Renal cortical epithelial cell (primary cell): Measurements from ENCODE around the gene PCDHB5. TPM values are rescaled to one million over a fixed set of nuclear protein-coding genes. Genes with fewer than 3 reads are reported as not detected.
"Not testable (repeated sequence)": the region's sequence is repeated elsewhere in the genome, so short reads cannot be mapped to it uniquely, and the experiment has no call there.

ENCODE experiments used
- DNase-seq: peaks from one replicate; pipeline ENCODE4 v3.0.0-alpha.2; 2011; ENCODE audit warnings: low read depth
- total RNA-seq: library from RNA; depleted of rRNA; stranded (reverse); fragments of >200 nt; gene quantifications from 2 replicates; pipeline ENCODE4 v1.2.3, GENCODE V29; 2014

The PCDHB5 gene
- 0.35 and 10.0 TPM in 2 replicates for total RNA-seq

DNA sequence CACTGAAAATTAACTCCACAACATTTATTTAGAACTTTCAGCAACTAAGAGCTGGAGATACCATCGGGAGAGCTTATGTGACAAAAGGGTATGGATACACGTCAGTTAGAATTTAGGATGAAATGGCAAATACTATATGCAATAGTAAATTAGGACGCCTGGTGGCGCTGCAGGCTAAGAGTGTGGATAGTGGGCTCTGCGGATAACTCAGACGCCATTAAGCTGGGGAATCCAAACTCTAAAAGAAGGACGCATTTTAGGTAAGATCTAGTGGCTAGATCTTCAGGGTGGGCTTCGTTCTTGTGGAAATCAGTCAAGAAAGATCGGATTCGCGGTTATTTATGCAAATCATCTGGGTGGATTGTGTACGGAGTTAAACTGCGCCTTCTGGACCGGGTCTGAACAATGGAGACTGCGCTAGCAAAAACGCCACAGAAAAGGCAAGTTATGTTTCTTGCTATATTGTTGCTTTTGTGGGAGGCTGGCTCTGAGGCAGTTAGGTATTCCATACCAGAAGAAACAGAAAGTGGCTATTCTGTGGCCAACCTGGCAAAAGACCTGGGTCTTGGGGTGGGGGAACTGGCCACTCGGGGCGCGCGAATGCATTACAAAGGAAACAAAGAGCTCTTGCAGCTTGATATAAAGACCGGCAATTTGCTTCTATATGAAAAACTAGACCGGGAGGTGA, at the start of gene PCDHB5:
TSS of gene PCDHB5 (plus strand) at position 177 of the 688 bp plus-strand sequence. CDS start at position 406, 229 bp downstream.
- no peak for DNase-seq

DNA sequence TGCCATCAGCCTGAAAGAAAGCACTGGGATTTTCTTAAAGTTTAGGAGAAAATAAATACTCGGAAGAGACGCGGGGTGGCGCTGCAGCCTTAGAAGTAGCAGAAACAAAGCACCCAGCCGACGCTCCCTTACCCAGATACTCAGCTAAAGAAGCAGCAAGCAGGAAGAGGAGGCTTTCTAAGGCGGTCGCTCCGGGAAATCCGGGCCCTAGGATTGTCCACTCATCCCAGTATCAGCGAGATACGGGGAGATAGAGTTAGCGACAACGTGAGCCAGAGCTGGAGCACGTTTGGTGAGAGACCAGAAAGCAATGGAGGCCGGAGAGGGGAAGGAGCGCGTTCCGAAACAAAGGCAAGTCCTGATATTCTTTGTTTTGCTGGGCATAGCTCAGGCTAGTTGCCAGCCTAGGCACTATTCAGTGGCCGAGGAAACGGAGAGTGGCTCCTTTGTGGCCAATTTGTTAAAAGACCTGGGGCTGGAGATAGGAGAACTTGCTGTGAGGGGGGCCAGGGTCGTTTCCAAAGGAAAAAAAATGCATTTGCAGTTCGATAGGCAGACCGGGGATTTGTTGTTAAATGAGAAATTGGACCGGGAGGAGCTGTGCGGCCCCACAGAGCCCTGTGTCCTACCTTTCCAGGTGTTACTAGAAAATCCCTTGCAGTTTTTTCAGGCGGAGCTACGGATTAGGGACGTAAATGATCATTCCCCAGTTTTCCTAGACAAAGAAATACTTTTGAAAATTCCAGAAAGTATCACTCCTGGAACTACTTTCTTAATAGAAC, 40.3 kb upstream of the PCDHB5 start, which contains the start of gene PCDHB2:
TSS of gene PCDHB2 (plus strand) at position 135 of the 782 bp plus-strand sequence. CDS start at position 311, 176 bp downstream.
- DNase-seq: peak; percentile 5

DNA sequence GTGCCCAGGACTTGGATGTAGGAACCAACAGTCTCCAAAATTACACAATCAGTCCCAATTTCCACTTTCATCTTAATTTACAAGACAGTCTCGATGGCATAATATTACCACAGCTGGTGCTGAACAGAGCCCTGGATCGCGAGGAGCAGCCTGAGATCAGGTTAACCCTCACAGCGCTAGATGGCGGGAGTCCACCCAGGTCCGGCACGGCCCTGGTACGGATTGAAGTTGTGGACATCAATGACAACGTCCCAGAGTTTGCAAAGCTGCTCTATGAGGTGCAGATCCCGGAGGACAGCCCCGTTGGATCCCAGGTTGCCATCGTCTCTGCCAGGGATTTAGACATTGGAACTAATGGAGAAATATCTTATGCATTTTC, 39.8 kb upstream of the PCDHB5 start:
- DNase-seq: no peak

DNA sequence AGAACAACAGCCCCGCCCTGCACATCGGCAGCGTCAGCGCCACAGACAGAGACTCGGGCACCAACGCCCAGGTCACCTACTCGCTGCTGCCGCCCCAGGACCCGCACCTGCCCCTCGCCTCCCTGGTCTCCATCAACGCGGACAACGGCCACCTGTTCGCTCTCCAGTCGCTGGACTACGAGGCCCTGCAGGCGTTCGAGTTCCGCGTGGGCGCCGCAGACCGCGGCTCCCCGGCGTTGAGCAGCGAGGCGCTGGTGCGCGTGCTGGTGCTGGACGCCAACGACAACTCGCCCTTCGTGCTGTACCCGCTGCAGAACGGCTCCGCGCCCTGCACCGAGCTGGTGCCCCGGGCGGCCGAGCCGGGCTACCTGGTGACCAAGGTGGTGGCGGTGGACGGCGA, 38.8 kb upstream of the PCDHB5 start:
- DNase-seq: not testable (repeated sequence)

DNA sequence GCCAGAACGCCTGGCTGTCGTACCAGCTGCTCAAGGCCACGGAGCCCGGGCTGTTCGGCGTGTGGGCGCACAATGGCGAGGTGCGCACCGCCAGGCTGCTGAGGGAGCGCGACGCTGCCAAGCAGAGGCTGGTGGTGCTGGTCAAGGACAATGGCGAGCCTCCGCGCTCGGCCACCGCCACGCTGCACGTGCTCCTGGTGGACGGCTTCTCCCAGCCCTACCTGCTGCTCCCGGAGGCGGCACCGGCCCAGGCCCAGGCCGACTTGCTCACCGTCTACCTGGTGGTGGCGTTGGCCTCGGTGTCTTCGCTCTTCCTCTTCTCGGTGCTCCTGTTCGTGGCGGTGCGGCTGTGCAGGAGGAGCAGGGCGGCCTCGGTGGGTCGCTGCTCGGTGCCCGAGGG, 38.4 kb upstream of the PCDHB5 start:
- DNase-seq: not testable (repeated sequence)

DNA sequence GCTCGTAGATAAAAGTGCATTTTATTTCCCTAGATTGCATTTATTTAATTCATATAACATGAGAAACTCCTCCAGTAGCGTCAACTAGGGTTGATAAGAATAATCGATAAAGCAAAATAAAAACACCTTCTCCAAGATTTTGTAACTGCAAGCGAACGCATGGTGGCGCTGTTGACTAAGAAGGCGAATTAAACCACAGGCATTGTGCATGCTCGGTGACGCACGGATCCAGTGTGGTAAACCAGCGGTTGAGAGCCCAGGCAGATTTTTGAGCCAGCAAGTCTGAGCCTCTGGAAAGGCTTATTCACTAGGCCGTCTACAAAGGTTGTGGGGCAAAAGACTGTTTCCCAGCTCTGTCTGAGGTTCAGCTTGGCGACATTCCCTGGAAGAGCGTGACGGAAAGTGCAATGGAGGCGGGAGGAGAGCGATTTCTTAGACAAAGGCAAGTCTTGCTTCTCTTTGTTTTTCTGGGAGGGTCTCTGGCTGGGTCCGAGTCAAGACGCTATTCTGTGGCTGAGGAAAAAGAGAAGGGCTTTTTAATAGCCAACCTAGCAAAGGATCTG, 34.7 kb upstream of the PCDHB5 start, which contains the start of gene PCDHB3:
TSS of gene PCDHB3 (plus strand) at position 231 of the 563 bp plus-strand sequence. CDS start at position 408, 177 bp downstream.
- DNase-seq: peak; percentile 6

DNA sequence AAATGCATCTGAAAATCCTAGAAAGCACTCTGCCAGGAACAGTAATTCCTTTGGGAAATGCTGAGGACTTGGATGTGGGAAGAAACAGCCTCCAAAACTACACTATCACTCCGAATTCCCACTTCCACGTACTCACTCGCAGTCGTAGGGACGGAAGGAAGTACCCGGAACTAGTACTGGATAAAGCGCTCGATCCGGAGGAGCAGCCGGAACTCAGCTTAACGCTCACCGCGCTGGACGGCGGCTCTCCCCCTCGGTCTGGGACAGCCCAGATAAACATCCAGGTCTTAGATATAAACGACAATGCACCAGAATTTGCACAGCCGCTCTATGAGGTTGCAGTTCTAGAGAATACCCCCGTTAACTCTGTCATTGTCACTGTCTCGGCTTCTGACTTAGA, 33.9 kb upstream of the PCDHB5 start:
- DNase-seq: no peak

DNA sequence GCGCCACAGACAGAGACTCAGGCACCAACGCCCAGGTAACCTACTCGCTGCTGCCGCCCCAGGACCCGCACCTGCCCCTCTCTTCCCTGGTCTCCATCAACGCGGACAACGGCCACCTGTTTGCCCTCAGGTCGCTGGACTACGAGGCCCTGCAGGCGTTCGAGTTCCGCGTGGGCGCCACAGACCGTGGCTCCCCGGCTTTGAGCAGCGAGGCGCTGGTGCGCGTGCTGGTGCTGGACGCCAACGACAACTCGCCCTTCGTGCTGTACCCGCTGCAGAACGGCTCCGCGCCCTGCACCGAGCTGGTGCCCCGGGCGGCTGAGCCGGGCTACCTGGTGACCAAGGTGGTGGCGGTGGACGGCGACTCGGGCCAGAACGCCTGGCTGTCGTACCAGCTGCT, 32.9 kb upstream of the PCDHB5 start:
- not testable (repeated sequence) for DNase-seq

DNA sequence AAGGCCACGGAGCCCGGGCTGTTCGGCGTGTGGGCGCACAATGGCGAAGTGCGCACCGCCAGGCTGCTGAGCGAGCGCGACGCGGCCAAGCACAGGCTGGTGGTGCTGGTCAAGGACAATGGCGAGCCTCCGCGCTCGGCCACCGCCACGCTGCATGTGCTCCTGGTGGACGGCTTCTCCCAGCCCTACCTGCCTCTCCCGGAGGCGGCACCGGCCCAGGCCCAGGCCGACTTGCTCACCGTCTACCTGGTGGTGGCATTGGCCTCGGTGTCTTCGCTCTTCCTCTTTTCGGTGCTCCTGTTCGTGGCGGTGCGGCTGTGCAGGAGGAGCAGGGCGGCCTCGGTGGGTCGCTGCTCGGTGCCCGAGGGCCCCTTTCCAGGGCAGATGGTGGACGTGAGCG, 32.5 kb upstream of the PCDHB5 start:
- not testable (repeated sequence) for DNase-seq

DNA sequence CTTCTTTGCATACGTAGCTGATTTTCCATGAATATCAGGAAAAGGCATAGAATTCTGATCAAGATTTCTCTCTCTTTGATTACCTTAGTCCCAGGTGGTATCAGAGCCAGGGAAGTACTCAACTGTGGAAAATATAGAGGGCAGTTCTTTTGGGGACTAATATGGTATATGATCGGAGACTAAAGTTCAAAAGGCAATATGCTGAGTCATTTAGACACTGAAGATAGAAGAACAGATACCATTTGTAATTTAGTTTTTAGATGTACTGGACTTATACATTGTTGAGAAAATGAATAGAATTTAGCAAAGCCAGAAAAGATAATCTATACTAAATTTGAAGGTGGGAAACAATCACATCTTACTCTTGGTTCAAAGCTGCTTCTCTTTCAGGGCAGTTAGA, 29.7 kb upstream of the PCDHB5 start:
- DNase-seq: no peak

DNA sequence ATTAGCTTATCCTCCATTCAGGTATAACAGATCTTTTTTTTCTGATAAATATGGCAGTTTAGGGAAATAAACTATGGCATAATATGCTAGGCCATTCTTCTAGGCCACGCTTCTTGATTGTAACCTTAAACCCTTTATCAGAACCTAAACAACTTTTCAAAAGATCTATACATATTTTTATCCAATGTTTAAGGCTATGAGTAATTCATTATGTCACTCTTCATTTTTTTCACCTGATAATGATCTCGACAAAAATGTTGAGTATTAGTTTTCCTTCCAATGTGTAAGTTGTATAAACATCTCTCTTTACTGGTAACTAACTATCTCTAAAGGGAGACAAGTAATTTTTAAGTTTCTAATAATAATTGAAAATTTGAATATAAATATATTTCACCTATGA, 15.8 kb upstream of the PCDHB5 start:
- DNase-seq: no peak

DNA sequence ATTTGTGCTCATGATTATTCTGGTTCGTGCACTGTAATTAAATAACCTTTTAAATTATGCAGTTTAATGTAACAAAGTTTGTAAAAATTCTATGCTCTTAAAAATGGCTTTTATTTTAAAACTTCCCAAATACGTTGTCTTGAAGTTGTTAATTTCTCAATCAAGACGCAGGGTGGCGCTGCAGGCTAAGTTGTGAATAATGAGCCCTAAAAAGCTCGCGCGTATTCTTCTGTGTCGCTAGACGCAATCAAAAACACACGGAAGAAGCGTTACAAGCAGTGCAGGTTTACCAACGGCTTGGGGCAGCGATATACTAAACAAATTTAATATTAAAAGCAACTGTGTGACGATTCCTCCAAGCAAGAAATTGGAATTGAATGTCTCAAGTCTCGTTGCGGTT, 13.4 kb upstream of the PCDHB5 start, which contains the start of gene PCDHB4:
TSS of gene PCDHB4 (plus strand) at position 256 of the 400 bp plus-strand sequence. CDS start 181 bp downstream, outside the sequence.
- DNase-seq: no peak

DNA sequence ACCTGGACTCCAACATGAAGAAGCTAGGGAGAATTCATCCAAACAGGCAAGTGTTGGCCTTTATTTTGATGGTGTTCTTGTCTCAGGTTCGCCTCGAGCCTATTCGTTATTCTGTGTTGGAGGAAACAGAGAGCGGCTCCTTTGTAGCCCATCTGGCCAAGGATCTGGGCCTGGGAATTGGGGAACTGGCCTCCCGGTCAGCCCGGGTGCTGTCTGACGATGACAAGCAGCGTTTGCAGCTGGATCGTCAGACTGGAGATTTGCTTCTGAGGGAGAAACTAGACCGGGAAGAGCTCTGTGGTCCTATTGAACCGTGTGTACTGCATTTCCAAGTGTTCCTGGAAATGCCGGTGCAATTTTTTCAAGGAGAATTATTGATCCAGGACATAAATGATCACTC, 13.0 kb upstream of the PCDHB5 start:
- no peak for DNase-seq

DNA sequence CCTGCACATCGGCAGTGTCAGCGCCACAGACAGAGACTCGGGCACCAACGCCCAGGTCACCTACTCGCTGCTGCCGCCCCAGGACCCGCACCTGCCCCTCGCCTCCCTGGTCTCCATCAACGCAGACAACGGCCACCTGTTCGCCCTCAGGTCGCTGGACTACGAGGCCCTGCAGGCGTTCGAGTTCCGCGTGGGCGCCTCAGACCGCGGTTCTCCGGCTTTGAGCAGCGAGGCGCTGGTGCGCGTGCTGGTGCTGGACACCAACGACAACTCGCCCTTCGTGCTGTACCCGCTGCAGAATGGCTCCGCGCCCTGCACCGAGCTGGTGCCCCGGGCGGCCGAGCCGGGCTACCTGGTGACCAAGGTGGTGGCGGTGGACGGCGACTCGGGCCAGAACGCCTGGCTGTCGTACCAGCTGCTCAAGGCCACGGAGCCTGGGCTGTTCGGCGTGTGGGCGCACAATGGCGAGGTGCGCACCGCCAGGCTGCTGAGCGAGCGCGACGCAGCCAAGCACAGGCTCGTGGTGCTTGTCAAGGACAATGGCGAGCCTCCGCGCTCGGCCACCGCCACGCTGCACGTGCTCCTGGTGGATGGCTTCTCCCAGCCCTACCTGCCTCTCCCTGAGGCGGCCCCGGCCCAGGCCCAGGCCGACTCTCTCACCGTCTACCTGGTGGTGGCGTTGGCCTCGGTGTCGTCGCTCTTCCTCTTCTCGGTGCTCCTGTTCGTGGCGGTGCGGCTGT, 11.4 kb upstream of the PCDHB5 start:
- DNase-seq: not testable (repeated sequence)

DNA sequence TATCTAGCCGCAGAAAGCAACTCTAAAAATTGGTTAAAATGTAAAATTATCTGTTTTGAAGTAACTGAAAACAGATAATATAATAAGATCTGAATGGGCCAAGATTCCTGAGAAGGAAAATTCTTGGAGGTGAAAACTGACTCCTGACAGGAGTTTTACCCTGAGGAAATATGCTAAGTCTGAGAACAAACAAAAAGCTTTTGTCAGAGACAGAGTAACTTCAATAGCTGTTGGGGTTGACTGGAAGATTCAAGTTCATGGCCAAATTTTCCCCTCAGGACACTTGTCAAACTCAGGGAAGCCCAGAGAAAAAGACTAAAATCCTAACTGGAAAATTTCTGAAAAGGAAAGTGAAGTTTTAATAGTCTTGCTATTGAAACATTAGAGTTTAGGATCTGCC, 7.7 kb upstream of the PCDHB5 start:
- no peak for DNase-seq

DNA sequence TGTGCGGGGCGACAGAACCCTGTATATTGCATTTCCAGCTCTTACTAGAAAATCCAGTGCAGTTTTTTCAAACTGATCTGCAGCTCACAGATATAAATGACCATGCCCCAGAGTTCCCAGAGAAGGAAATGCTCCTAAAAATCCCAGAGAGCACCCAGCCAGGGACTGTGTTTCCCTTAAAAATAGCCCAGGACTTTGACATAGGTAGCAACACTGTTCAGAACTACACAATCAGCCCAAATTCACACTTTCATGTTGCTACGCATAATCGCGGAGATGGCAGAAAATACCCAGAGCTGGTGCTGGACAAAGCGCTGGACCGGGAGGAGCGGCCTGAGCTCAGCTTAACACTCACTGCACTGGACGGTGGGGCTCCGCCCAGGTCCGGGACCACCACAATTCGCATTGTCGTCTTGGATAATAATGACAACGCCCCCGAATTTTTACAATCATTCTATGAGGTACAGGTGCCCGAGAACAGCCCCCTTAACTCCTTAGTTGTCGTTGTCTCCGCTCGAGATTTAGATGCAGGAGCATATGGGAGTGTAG, 786 bp downstream of the PCDHB5 start:
- DNase-seq: no peak

DNA sequence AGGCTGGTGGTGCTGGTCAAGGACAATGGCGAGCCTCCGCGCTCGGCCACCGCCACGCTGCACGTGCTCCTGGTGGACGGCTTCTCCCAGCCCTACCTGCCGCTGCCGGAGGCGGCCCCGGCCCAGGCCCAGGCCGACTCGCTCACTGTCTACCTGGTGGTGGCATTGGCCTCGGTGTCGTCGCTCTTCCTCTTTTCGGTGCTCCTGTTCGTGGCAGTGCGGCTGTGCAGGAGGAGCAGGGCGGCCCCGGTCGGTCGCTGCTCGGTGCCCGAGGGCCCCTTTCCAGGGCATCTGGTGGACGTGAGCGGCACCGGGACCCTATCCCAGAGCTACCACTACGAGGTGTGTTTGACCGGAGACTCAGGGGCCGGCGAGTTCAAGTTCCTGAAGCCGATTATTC, 2.3 kb downstream of the PCDHB5 start:
- DNase-seq: not testable (repeated sequence)

DNA sequence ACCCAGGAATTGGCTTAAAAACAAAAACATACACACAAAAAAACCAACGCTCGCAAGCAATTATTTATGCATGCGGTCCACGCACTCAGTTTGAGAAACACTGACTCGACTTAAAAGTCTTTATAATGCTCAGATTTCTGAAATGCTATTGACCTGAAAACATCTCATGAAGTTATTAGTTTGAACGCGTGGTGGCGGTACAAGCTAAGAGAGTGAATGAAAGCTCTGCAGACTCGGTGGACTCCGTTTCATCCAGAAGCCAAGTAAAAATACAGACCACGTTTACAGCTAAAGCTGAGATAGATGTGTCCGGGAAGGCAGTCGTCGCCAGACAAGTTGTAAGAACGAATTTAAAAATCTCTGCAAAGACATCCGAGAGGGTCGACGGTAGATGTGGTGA, 14.8 kb downstream of the PCDHB5 start, which contains the start of gene PCDHB6:
TSS of gene PCDHB6 (plus strand) at position 246 of the 400 bp plus-strand sequence. CDS start 201 bp downstream, outside the sequence.
- DNase-seq: no peak

DNA sequence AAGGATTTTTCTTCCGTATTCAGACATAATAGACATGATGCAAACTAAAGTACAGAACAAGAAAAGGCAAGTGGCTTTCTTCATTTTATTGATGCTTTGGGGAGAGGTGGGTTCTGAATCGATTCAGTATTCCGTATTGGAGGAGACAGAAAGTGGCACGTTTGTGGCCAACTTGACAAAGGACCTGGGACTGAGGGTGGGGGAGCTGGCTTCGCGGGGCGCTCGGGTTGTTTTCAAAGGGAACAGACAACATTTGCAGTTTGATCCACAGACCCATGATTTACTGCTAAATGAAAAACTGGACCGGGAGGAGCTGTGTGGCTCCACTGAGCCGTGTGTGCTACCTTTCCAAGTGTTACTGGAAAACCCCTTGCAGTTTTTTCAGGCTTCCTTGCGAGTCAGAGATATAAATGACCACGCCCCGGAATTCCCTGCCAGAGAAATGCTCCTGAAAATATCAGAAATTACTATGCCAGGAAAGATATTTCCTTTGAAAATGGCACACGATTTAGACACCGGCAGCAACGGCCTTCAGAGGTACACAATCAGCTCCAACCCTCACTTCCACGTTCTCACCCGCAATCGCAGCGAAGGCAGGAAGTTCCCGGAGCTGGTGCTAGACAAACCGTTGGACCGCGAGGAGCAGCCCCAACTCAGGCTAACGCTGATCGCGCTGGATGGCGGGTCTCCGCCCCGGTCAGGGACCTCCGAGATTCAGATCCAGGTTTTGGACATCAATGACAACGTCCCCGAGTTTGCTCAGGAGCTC, 15.4 kb downstream of the PCDHB5 start:
- no peak for DNase-seq

DNA sequence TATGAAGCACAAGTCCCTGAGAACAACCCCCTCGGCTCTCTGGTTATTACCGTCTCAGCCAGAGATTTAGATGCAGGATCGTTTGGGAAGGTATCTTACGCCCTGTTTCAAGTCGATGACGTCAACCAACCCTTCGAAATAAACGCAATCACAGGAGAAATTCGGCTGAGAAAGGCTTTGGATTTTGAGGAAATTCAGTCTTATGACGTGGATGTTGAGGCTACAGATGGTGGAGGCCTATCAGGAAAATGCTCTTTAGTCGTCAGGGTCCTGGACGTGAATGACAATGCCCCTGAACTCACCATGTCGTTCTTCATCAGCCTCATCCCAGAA, 16.0 kb downstream of the PCDHB5 start:
- DNase-seq: no peak

DNA sequence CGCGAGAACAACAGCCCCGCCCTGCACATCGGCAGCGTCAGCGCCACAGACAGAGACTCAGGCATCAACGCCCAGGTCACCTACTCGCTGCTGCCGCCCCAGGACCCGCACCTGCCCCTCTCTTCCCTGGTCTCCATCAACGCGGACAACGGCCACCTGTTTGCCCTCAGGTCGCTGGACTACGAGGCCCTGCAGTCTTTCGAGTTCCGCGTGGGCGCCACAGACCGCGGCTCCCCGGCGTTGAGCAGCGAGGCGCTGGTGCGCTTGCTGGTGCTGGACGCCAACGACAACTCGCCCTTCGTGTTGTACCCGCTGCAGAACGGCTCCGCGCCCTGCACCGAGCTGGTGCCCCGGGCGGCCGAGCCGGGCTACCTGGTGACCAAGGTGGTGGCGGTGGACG, 16.6 kb downstream of the PCDHB5 start:
- DNase-seq: not testable (repeated sequence)
